22Rv1 (cell line): ENCODE data around the gene TTC31.

ENCODE experiments used
- H3K27ac ChIP-seq: fragments of 450-650 bp; 2 replicates; pipeline ENCODE4 v1.5.1; 2017
- CTCF ChIP-seq: fragments of 450-650 bp; IDR thresholded peaks from 2 replicates; pipeline ENCODE4 v1.5.1; 2017; ENCODE audit warnings: mild to moderate bottlenecking
- ZFX ChIP-seq: fragments of 450-650 bp; IDR thresholded peaks from 2 replicates; pipeline ENCODE4 v1.6.1; 2017; ENCODE audit warnings: antibody characterized with exemption, borderline replicate concordance

Gene TTC31

DNA sequence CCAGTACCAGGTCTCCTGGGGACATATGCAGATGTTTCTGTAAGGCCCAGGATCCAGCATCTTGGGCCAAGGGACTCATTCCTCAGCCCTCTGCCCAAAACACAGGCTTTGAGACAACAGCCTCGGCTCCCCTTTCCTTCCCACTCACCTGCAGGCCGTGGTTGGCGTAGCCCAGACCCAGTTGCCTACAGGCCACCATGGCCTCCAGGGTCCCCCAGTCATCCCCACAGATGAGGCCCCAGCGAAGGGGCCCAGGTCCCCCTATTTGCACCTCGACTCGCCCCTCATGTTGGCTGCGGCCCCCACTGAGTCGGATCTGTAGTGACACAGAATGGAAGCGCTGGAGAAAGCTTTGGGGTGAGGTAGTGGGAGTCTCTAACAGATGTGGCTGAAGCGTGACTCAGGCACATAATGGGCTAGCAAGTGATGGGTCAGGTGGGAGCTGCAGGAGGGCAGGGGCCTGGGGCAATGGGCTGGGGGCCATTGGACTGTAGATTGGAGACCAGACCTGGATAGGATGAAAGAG lies 52.6 kb downstream of the TTC31 start:
- TF ChIP-seq CTCF, result no peak
- TF ChIP-seq ZFX, result no peak
- no peak overlapping the region for H3K27ac ChIP-seq

GRCh38 chr2:74536166-74536950 lies 53.5 kb downstream of the TTC31 start:
- TF ChIP-seq CTCF (no peak), ZFX (no peak)
- no peak overlapping the region for H3K27ac ChIP-seq

DNA sequence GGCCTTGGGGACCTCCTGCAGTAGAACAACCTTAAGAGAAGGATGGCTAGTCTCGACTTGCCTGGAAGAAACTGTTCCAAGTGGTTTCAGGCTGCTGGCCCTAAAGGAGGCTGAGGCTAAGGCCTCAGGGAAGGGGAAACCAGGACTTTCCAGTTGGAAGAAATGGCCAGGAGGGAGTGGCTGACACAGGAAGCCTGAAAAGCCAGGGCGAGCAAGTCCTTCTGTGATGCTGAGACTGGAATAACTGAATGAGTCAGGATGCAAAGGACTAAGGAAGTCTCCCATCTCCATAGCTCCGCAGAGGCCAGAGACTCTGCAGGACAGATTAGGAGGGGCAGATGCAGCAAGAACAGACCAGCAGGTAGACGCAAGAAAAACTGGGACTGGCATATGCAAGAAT lies 54.3 kb downstream of the TTC31 start:
- no peak overlapping the region for H3K27ac ChIP-seq
- TF ChIP-seq CTCF (no peak), ZFX (no peak)

DNA sequence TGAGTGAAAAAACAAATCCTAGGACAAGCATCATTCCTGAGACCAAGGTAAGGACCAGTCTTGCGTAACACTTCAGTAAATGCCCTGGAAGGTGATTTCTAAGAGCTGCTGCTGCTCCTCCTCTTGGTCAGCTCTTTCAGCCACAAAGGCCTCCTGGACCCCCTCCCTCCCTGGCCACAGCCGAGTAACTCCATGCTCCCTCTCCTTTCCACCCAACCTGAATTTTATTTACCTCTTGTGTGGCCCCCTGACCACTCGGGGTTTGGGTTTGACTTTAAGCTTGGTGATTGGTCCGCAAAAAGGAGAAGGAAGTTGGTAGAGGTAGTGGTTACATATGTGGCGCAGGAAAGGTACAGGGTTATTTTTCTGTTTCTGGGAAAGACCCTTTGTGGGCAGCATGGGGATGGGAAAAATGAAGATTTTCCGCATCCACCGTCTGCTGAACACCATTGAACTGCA lies 56.0 kb downstream of the TTC31 start:
- TF ChIP-seq CTCF (no peak), ZFX (no peak)
- no peak overlapping the region for H3K27ac ChIP-seq

GRCh38 chr2:74540291-74540690 lies 57.4 kb downstream of the TTC31 start:
- TF ChIP-seq ZFX (no peak), CTCF (no peak)
- no peak overlapping the region for H3K27ac ChIP-seq

DNA sequence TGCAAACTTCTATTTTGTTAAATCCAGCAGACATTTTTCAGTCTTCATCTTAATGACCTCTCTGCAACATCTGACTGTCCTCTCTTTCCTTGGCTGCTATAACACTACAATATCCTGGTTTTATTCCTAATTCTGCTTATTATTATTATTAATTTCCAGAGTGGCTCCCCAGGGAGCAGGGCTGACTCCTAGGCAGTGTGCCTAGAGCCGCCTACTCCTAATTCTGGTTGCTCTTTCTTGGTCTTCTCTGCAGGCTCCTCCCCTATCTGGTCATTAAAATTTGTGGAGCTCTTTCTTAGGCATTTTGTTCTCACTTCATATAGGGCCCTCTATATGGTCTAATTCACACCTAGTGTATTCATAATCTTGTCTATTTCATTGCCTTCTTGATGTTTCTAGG lies 60.1 kb downstream of the TTC31 start:
- no peak for TF ChIP-seq ZFX
- no peak for TF ChIP-seq CTCF
- no peak overlapping the region for H3K27ac ChIP-seq
